Stimulated activated effector memory CD8-positive, alpha-beta T cell treated with anti-CD3 and anti-CD28 coated beads, Interleukin-12 subunit alpha, Interleukin-12 subunit beta, amount 100 ng/mL, for 72 hours (primary cell): ENCODE measurements around the gene USH2A.

Experiments used
- ATAC-seq: fragments of 150-1000 bp; cut with Tn5 transposase; 2 replicates; pipeline ENCODE4 v1.10.0; 2021
- DNase-seq, 2 donors: peaks; one replicate each; pipeline ENCODE4 v3.0.0; 2021 to 2022; ENCODE audit warnings: low spot score in 2 of 2
- H3K27ac Mint-ChIP-seq: one replicate; pipeline ENCODE4 v1.8.0; 2022; ENCODE audit warnings: mild to moderate bottlenecking, mixed read lengths
- H3K36me3 Mint-ChIP-seq: one replicate; pipeline ENCODE4 v1.8.0; 2022; ENCODE audit warnings: mild to moderate bottlenecking, mixed read lengths
- H3K4me1 Mint-ChIP-seq: one replicate; pipeline ENCODE4 v1.8.0; 2022; ENCODE audit warnings: mixed read lengths
- H3K4me3 Mint-ChIP-seq: one replicate; pipeline ENCODE4 v1.8.0; 2022; ENCODE audit warnings: mild to moderate bottlenecking, mixed read lengths
- H3K9me3 Mint-ChIP-seq: one replicate; pipeline ENCODE4 v1.8.0; 2022; ENCODE audit warnings: mixed read lengths

The USH2A gene

GRCh38 chr1:215590779-215591491 is 832.3 kb downstream of the USH2A start:
- Mint-ChIP-seq H3K36me3 (no peaks in the 10 kb centered on the region), H3K9me3 (peaks cover 18% of the 10 kb centered on the region), H3K27ac (no peak overlapping the region), H3K4me1 (no peaks in the 10 kb centered on the region), H3K4me3 (no peak overlapping the region)
- ATAC-seq (no peak), DNase-seq (no peak)

- Mint-ChIP-seq H3K4me1 (no peaks in the 10 kb centered on the region), H3K27ac (no peak overlapping the region), H3K9me3 (peaks cover 17% of the 10 kb centered on the region), H3K4me3 (no peak overlapping the region), H3K36me3 (no peaks in the 10 kb centered on the region)
- ATAC-seq, result no peak
- DNase-seq, result no peak
Measured at GRCh38 chr1:215589650-215590435, 833.4 kb downstream of the USH2A start.

GRCh38 chr1:215584389-215584788 is 838.9 kb downstream of the USH2A start:
- no peaks in the 10 kb centered on the region for H3K36me3 Mint-ChIP-seq
- ATAC-seq (no peak), DNase-seq (no peak)
- H3K9me3 Mint-ChIP-seq, result peaks cover 12% of the 10 kb centered on the region
- no peak overlapping the region for H3K4me3 Mint-ChIP-seq
- no peaks in the 10 kb centered on the region for H3K4me1 Mint-ChIP-seq
- no peak overlapping the region for H3K27ac Mint-ChIP-seq

- H3K27ac Mint-ChIP-seq, result no peak overlapping the region
- H3K4me1 Mint-ChIP-seq, result no peaks in the 10 kb centered on the region
- DNase-seq, result no peak
- H3K9me3 Mint-ChIP-seq, result peaks cover 12% of the 10 kb centered on the region
- H3K36me3 Mint-ChIP-seq, result no peaks in the 10 kb centered on the region
- H3K4me3 Mint-ChIP-seq, result no peak overlapping the region
- ATAC-seq, result no peak
Measured at GRCh38 chr1:215583185-215583749, 840.0 kb downstream of the USH2A start.

GRCh38 chr1:215581896-215582295 is 841.4 kb downstream of the USH2A start:
- ATAC-seq, result no peak
- Mint-ChIP-seq H3K27ac (no peak overlapping the region), H3K4me3 (no peak overlapping the region)

More at GRCh38 chr1:215581896-215582295, 841.4 kb downstream of the USH2A start:
- H3K36me3 Mint-ChIP-seq, result no peaks in the 10 kb centered on the region
- H3K4me1 Mint-ChIP-seq, result no peaks in the 10 kb centered on the region
- DNase-seq, result no peak
- H3K9me3 Mint-ChIP-seq, result peaks cover 12% of the 10 kb centered on the region
